SU-DHL-6 (cell line): Measurements from ENCODE around the gene DIPK1A.

Source experiments
- H2AFZ ChIP-seq: fragments of 200-600 bp; sonication (generic); 2 replicates; pipeline ENCODE4 v1.6.1; 2014; ENCODE audit warnings: low read depth, mild to moderate bottlenecking, moderate library complexity, mixed read lengths, antibody characterized with exemption, low read length; ENCODE audit not compliant: severe bottlenecking
- H3F3A ChIP-seq: fragments of 200-600 bp; shearing (Covaris generic); 2 replicates; pipeline ENCODE4 v1.6.0; 2016; ENCODE audit warnings: antibody characterized with exemption, mild to moderate bottlenecking; ENCODE audit not compliant: insufficient read depth
- H3K27ac ChIP-seq: fragments of 200-600 bp; sonication (generic); 2 replicates; pipeline ENCODE4 v1.5.1; 2016; ENCODE audit warnings: low read depth, mild to moderate bottlenecking, low read length, moderate library complexity, mixed read lengths
- H3K27me3 ChIP-seq: fragments of 200-600 bp; sonication (generic), shearing (Covaris generic); 2 replicates; pipeline ENCODE4 v1.6.0; 2014; ENCODE audit warnings: mild to moderate bottlenecking, low read length
- H3K36me3 ChIP-seq: fragments of 200-600 bp; sonication (generic); 2 replicates; pipeline ENCODE4 v1.6.1; 2014; ENCODE audit warnings: mild to moderate bottlenecking, low read length, mixed read lengths
- H3K4me2 ChIP-seq: fragments of 300-600, 200-600 bp; shearing (Covaris generic), sonication (generic); 2 replicates; pipeline ENCODE4 v1.6.0; 2014; ENCODE audit warnings: low read length, low read depth, mild to moderate bottlenecking; ENCODE audit not compliant: poor library complexity, severe bottlenecking
- H3K4me3 ChIP-seq: fragments of 200-600 bp; sonication (generic); 2 replicates; pipeline ENCODE4 v1.5.1; 2014; ENCODE audit warnings: antibody characterized with exemption, low read length, mild to moderate bottlenecking, mixed read lengths; ENCODE audit not compliant: insufficient read depth, poor library complexity, severe bottlenecking
- H3K79me2 ChIP-seq: fragments of 200-600 bp; sonication (generic); 2 replicates; pipeline ENCODE4 v1.6.1; 2014; ENCODE audit warnings: mild to moderate bottlenecking, low read length, moderate library complexity; ENCODE audit not compliant: insufficient read depth
- H3K9ac ChIP-seq: fragments of 200-600 bp; sonication (generic); 2 replicates; pipeline ENCODE4 v1.7.0; 2014; ENCODE audit warnings: mild to moderate bottlenecking, low read length
- H3K9me2 ChIP-seq: fragments of 200-600 bp; sonication (generic); replicated peaks from 2 replicates; pipeline ENCODE4 v1.6.1; 2014; ENCODE audit warnings: low read length; ENCODE audit not compliant: insufficient read depth
- H3K9me3 ChIP-seq: fragments of 200-600 bp; sonication (generic); 2 replicates; pipeline ENCODE4 v1.6.1; 2014; ENCODE audit warnings: low read length, mixed read lengths; ENCODE audit not compliant: insufficient read depth
- H4K20me1 ChIP-seq: fragments of 200-600 bp; sonication (generic); 2 replicates; pipeline ENCODE4 v1.6.1; 2014; ENCODE audit warnings: low read depth, mild to moderate bottlenecking, antibody characterized with exemption, low read length, moderate library complexity, mixed read lengths
- CTCF ChIP-seq: fragments of 200-600 bp; sonication (generic); IDR thresholded peaks from one replicate; pipeline ENCODE4 v1.5.1; 2017; ENCODE audit warnings: antibody characterized with exemption, mild to moderate bottlenecking, low read length, moderate library complexity; ENCODE audit not compliant: insufficient read depth, poor library complexity, severe bottlenecking
- EZH2phosphoT487 ChIP-seq: fragments of 200-600 bp; sonication (generic), shearing (Covaris generic); conservative IDR thresholded peaks from 2 replicates; pipeline ENCODE4 v1.6.1; 2018; ENCODE audit warnings: mild to moderate bottlenecking, antibody characterized with exemption, low read length, moderate library complexity, mixed read lengths

The DIPK1A gene

GRCh38 chr1:92969517-92969916 is 8.3 kb upstream of the DIPK1A start:
- TF ChIP-seq EZH2phosphoT487 (no peak), CTCF (no peak)
- no peaks in the 10 kb centered on the region for H3K79me2 ChIP-seq
- H4K20me1 ChIP-seq: no peaks in the 10 kb centered on the region
- peaks cover 41% of the 10 kb centered on the region for H3F3A ChIP-seq
- H3K36me3 ChIP-seq: no peaks in the 10 kb centered on the region
- no peaks in the 10 kb centered on the region for H3K9me2 ChIP-seq
- H2AFZ ChIP-seq: no peak overlapping the region
- no peaks in the 10 kb centered on the region for H3K27me3 ChIP-seq
- H3K27ac ChIP-seq: no peak overlapping the region
- H3K9me3 ChIP-seq: no peaks in the 10 kb centered on the region
- H3K9ac ChIP-seq: no peak overlapping the region
- no peak overlapping the region for H3K4me3 ChIP-seq
- H3K4me2 ChIP-seq: no peak overlapping the region

DNA sequence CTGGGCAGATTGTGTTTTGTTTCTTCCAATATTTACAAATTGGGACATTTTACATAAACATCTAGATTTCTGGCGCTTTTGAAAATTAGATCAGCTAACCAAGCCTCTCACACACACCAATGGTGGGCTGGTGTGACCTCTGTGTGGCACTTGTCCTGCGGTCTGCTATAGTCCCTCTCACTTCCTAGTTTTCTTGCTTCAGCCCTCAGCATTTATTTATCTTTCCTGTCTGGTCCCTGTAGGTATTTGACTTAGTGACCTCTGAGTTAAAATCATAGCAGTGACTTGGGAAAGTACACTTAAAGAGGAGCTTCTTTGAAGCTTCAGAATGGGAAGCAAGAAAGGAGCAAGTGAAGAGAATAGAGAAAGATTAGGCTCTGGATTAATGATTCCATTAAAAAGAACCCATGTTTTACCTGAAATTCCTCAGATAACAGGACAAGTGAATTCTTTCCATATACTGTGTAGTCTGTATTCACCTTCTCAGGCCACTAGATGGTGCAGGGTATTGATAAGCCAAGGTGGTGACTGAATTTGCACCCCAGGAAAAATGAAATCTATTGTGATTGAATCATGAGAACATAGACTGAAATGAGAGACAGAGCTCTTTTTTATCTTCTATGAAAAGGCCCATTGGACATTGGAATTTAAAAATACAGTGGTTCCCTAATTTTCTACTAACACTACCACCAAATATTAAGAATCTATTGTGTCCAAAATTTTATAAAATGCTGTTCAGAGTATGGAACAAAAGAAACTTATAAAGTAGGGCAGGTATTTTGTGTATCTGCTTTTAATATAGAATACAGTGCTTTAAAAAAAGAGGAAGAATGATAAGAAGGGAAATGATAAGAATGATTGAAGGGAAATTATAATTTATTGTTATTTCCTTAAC is 7.1 kb upstream of the DIPK1A start:
- Histone ChIP-seq H3K27ac (peak overlapping the region; percentile 1; the same call in 1 of the 2 replicates), H3K36me3 (no peaks in the 10 kb centered on the region), H3F3A (peaks cover 32% of the 10 kb centered on the region), H4K20me1 (no peaks in the 10 kb centered on the region), H3K9me2 (no peaks in the 10 kb centered on the region), H3K9ac (peak overlapping the region; percentile 24), H3K4me2 (peak overlapping the region; percentile 39), H3K79me2 (no peaks in the 10 kb centered on the region), H3K27me3 (no peaks in the 10 kb centered on the region), H3K4me3 (no peak overlapping the region), H3K9me3 (no peaks in the 10 kb centered on the region), H2AFZ (peak overlapping the region; percentile 2)
- TF ChIP-seq EZH2phosphoT487 (no peak), CTCF (peak; percentile 52)

- Histone ChIP-seq H3K4me2 (peak overlapping the region; percentile 1), H2AFZ (no peak overlapping the region)
Measured at GRCh38 chr1:92964998-92965397, 3.7 kb upstream of the DIPK1A start.

More at GRCh38 chr1:92964998-92965397, 3.7 kb upstream of the DIPK1A start:
- no peaks in the 10 kb centered on the region for H3K36me3 ChIP-seq
- no peaks in the 10 kb centered on the region for H3K9me2 ChIP-seq
- H3K27ac ChIP-seq: no peak overlapping the region
- H3F3A ChIP-seq: peaks cover 36% of the 10 kb centered on the region
- H3K9me3 ChIP-seq: no peaks in the 10 kb centered on the region
- no peaks in the 10 kb centered on the region for H3K27me3 ChIP-seq
- peaks cover 9% of the 10 kb centered on the region for H3K79me2 ChIP-seq
- no peaks in the 10 kb centered on the region for H4K20me1 ChIP-seq
- no peak overlapping the region for H3K4me3 ChIP-seq
- TF ChIP-seq CTCF (no peak), EZH2phosphoT487 (no peak)
- no peak overlapping the region for H3K9ac ChIP-seq
